Smooth muscle cell (in vitro differentiated cells): ENCODE results near the gene TSGA10IP. TPM values are rescaled to one million over a fixed set of nuclear protein-coding genes. Genes with fewer than 3 reads are reported as not detected.

Experiments
- DNase-seq: peaks from one replicate; lab custom pipeline; 2025; ENCODE audit not compliant: unreplicated experiment; lab: John Stamatoyannopoulos, UW
- H2AFZ ChIP-seq: fragments of 200-600 bp; sonication (generic); 2 replicates; pipeline ENCODE4 v1.6.0; 2016; ENCODE audit warnings: antibody characterized with exemption, low read depth, mild to moderate bottlenecking
- H3F3A ChIP-seq: fragments of 200-600 bp; sonication (generic); 2 replicates; pipeline ENCODE4 v1.6.0; 2017; ENCODE audit warnings: antibody characterized with exemption, low read depth
- H3K27ac ChIP-seq: fragments of 200-600 bp; sonication (generic); 2 replicates; pipeline ENCODE4 v1.5.1; 2016; ENCODE audit warnings: low read depth, mild to moderate bottlenecking
- H3K27me3 ChIP-seq: fragments of 200-600 bp; sonication (generic); 2 replicates; pipeline ENCODE4 v1.6.1; 2016; ENCODE audit warnings: low read depth, mild to moderate bottlenecking
- H3K36me3 ChIP-seq: fragments of 200-600 bp; sonication (generic); 2 replicates; pipeline ENCODE4 v1.5.1; 2016; ENCODE audit warnings: low read depth
- H3K4me1 ChIP-seq: fragments of 200-600 bp; sonication (generic); 2 replicates; pipeline ENCODE4 v1.5.1; 2016; ENCODE audit warnings: low read depth
- H3K4me2 ChIP-seq: fragments of 200-600 bp; sonication (generic); 2 replicates; pipeline ENCODE4 v1.6.0; 2016; ENCODE audit warnings: mild to moderate bottlenecking
- H3K4me3 ChIP-seq: fragments of 200-600 bp; sonication (generic); 2 replicates; pipeline ENCODE4 v1.5.1; 2016; ENCODE audit warnings: mild to moderate bottlenecking
- H3K79me2 ChIP-seq: fragments of 200-600 bp; sonication (generic); 2 replicates; pipeline ENCODE4 v1.6.0; 2016; ENCODE audit warnings: low read depth, mild to moderate bottlenecking
- H3K9ac ChIP-seq: fragments of 200-600 bp; sonication (generic); 2 replicates; pipeline ENCODE4 v1.6.0; 2016; ENCODE audit warnings: low read depth
- H3K9me3 ChIP-seq: fragments of 200-600 bp; sonication (generic); replicated peaks from 2 replicates; pipeline ENCODE4 v1.5.1; 2016; ENCODE audit warnings: low read depth
- H4K20me1 ChIP-seq: fragments of 200-600 bp; sonication (generic); 2 replicates; pipeline ENCODE4 v1.6.0; 2016; ENCODE audit warnings: low read depth
- WGBS: methylation state at CpG from one replicate; pipeline ENCODE4 v1.1.7; 2016; ENCODE audit warnings: low lambda C conversion rate; 5-methylcytosine and 5-hydroxymethylcytosine counted together
- polyA plus RNA-seq: library from polyadenylated mRNA; unstranded; fragments of >200 nt; fragmentation: Nextera tagmentation; extraction: Ambion mirVana; gene quantifications from 2 replicates; pipeline ENCODE4 v1.2.1, GENCODE V29; 2016
- total RNA-seq: library from RNA; depleted of rRNA; stranded (reverse); fragments of >200 nt; gene quantifications from 2 replicates; pipeline ENCODE4 v1.2.3, GENCODE V29; 2014
- TF ChIP-seq, protein P1 (sequence below): fragments of 200-600 bp; sonication (generic); IDR thresholded peaks from 2 replicates; pipeline ENCODE4 v1.5.1; 2017; ENCODE audit warnings: borderline replicate concordance, mild to moderate bottlenecking, antibody characterized with exemption; ENCODE audit not compliant: insufficient read depth, poor library complexity, severe bottlenecking

Gene TSGA10IP
- total and polyA plus RNA-seq, 2 experiments from 2014 or later: 0.27 to 1.5 TPM

DNA sequence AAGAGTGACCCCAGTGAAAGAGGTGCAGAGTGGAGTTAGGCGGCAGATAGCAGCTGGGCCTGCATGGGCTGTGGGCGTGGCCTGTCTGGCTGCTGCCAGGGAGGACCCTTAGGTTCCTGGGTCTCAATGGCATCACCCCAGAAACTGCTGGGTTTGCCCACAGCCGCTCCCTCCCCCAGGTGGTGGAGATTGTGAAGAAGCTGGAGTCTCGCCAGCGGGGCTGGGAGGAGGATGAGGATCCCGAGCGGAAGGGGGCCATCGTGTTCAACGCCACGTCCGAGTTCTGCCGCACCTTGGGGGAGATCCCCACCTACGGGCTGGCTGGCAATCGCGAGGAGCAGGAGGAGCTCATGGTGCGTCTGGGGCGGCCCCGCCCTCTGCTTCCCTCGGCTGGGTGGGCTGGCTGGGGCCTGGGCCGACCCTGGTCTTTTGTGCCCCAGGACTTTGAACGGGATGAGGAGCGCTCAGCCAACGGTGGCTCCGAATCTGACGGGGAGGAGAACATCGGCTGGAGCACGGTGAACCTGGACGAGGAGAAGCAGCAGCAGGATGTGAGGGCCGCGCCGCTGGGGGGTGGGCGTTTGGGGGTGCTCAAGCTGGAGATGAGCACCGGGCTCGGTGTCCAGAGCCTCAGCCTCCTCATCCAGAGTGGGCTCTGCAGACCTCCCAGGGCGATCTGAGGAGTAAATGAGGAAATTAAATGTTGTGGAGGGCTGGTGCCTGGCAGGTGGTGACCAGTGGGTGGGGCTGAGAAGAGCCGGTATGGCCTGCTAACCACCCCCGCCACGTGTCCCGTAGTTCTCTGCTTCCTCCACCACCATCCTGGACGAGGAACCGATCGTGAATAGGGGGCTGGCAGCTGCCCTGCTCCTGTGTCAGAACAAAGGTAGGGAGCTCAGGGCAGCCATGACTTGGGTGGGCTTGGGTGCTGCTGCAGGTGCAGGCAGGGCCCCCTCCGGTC is 31.2 kb downstream of the TSGA10IP start:
- 95% methylated on average over 42 of the region's 43 CpGs for WGBS
- H3K27me3 ChIP-seq: no peaks in the 10 kb centered on the region
- no peaks in the 10 kb centered on the region for H4K20me1 ChIP-seq
- no peak overlapping the region for H3K4me2 ChIP-seq
- H3K4me1 ChIP-seq: no peaks in the 10 kb centered on the region
- H3K36me3 ChIP-seq: no peaks in the 10 kb centered on the region
- H3K27ac ChIP-seq: no peak overlapping the region
- DNase-seq: no peak
- H3F3A ChIP-seq: no peaks in the 10 kb centered on the region
- no peak overlapping the region for H2AFZ ChIP-seq
- no peaks in the 10 kb centered on the region for H3K9me3 ChIP-seq
- TF ChIP-seq, protein P1, sequence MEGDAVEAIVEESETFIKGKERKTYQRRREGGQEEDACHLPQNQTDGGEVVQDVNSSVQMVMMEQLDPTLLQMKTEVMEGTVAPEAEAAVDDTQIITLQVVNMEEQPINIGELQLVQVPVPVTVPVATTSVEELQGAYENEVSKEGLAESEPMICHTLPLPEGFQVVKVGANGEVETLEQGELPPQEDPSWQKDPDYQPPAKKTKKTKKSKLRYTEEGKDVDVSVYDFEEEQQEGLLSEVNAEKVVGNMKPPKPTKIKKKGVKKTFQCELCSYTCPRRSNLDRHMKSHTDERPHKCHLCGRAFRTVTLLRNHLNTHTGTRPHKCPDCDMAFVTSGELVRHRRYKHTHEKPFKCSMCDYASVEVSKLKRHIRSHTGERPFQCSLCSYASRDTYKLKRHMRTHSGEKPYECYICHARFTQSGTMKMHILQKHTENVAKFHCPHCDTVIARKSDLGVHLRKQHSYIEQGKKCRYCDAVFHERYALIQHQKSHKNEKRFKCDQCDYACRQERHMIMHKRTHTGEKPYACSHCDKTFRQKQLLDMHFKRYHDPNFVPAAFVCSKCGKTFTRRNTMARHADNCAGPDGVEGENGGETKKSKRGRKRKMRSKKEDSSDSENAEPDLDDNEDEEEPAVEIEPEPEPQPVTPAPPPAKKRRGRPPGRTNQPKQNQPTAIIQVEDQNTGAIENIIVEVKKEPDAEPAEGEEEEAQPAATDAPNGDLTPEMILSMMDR: no peak
- no peak overlapping the region for H3K4me3 ChIP-seq
- H3K79me2 ChIP-seq: no peaks in the 10 kb centered on the region
- H3K9ac ChIP-seq: no peak overlapping the region

DNA sequence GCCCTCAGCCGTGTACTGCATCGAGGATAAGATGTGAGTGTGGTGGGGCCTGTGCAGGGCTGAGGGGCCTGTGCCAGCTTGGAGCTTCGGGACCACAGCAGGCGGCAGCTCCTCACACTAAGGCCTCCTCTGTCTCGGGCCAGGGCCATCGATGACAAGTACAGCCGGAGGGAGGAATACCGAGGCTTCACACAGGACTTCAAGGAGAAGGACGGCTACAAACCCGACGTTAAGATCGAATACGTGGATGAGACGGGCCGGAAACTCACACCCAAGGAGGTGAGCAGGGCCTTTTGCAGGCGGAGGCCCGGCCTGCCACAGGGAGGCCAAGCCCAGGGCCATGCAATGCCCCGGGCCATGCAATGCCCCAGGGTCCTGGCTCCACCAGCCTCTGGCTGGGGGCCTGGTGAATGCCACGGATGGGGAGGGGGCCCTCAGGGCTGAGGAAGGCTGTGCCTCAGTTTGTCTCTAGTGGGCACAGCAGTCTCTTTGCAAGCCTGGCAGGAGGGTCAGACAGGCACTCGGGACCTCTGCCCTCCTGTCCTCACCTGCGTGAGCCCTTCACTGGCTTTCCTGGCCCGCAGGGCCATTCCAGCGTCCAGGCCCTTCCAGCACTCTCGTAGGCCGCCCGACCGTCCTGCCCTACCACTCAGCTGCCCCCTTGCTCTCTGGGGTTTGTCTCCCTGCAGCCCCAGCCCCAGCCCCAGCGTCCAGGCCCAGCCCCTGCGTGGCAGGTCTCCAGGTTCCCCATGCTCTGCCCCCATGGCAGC is 32.5 kb downstream of the TSGA10IP start:
- Histone ChIP-seq H3K9me3 (no peaks in the 10 kb centered on the region), H3K4me1 (no peaks in the 10 kb centered on the region), H4K20me1 (no peaks in the 10 kb centered on the region), H3K27me3 (no peaks in the 10 kb centered on the region), H3K36me3 (no peaks in the 10 kb centered on the region), H2AFZ (no peak overlapping the region), H3K79me2 (no peaks in the 10 kb centered on the region), H3K4me2 (no peak overlapping the region), H3F3A (no peaks in the 10 kb centered on the region), H3K27ac (no peak overlapping the region), H3K4me3 (no peak overlapping the region), H3K9ac (no peak overlapping the region)
- no peak for DNase-seq
- 94% methylated on average over 22 of the region's 29 CpGs for WGBS
- TF ChIP-seq, protein P1: no peak

DNA sequence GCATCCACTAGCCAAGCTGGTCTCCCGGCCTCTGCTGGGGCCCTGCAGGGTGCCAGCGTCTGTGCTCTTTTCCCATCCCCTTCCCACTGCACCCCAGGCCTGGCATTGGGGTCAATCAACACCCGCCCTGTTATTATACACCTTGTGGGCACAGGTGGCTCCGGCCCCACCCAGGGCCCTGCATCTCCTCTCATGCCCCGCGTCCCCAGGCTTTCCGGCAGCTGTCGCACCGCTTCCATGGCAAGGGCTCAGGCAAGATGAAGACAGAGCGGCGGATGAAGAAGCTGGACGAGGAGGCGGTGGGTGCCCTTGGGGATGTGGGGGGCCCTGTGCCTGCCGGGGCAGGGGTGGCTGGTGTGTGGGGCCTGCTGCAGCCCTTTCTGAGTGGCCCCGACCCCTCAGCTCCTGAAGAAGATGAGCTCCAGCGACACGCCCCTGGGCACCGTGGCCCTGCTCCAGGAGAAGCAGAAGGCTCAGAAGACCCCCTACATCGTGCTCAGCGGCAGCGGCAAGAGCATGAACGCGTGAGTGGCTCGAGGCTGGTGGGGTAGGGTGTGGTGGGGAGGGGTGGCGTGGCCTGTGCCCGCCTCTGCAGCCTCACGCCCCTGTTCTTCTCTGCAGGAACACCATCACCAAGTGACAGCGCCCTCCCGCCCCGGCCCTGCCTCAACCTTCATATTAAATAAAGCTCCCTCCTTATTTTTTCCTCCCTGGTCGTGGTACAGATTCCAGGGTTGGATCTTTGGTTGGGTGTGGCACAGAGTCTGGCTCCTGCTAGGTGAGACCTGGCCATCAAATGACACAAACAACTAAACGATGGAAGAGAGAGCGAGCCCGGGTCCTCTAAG is 33.3 kb downstream of the TSGA10IP start:
- TF ChIP-seq, protein P1: no peak
- H3F3A ChIP-seq: no peaks in the 10 kb centered on the region
- no peaks in the 10 kb centered on the region for H3K27me3 ChIP-seq
- no peak overlapping the region for H3K9ac ChIP-seq
- no peaks in the 10 kb centered on the region for H3K36me3 ChIP-seq
- no peak overlapping the region for H2AFZ ChIP-seq
- WGBS: 98% methylated on average over 27 of the region's 34 CpGs
- no peaks in the 10 kb centered on the region for H3K79me2 ChIP-seq
- no peaks in the 10 kb centered on the region for H3K9me3 ChIP-seq
- no peaks in the 10 kb centered on the region for H4K20me1 ChIP-seq
- H3K4me3 ChIP-seq: no peak overlapping the region
- no peak overlapping the region for H3K4me2 ChIP-seq
- H3K4me1 ChIP-seq: no peaks in the 10 kb centered on the region
- H3K27ac ChIP-seq: no peak overlapping the region
- DNase-seq: no peak
